ENCODE measurements around the gene CASD1. TPM values are rescaled to one million over a fixed set of nuclear protein-coding genes. Genes with fewer than 3 reads are reported as not detected.

The CASD1 gene
- polyA plus RNA-seq, 1 donor (not counting 4 experiments of a cell fraction or from before 2014, with no cell fraction given): 7.1 TPM

DNA sequence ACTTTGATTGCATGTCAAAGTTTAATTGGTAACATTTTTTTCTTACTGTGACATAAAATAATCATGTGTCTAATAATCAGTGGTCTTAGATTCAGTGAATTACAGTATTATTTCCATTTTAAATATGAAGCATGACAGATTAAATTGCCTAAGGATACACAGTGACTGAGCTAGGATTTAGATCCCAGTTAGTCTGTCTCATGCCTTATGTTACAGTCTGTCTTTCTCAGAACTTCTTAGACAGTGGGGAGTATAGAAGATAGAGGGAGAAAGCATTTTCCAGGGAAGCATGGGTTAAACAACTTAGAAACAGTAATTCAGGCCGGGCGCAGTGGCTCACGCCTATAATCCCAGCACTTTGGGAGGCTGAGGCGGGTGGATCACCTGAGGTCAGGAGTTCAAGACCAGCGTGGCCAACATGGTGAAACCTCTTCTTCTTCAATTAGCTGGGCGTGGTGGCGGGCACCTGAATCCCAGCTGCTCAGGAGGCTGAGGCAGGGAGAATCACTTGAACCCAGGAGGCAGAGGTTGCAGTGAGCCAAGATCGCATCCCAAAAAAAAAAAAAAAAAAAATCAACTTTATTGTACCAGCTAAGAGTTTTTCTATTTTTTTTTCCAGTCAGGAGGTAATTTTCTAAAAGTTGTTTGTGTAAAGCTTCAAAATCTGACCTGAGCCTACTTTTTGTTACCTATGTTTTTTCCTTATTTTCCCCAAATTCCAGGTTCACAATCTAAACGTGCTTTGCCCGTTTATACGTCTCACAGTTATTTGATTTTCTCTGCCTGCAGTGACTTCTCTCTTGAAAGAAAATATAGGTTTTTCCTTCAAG is 3.3 kb downstream of the CASD1 start:
- Histone ChIP-seq H3K27me3 (ENCODE audit: control insufficient read depth, extremely low read depth, insufficient read depth, low read length) (no peaks in the 10 kb centered on the region), H3K9me1 (ENCODE audit: control insufficient read depth, extremely low read depth, insufficient read depth, low read length) (no peaks in the 10 kb centered on the region), H3K9me3 (ENCODE audit: control insufficient read depth, low read depth, low read length) (no peaks in the 10 kb centered on the region), H3K36me3 (ENCODE audit: control insufficient read depth in 2 of 2, extremely low read depth in 1 of 2, insufficient read depth in 2 of 2, low read length in 2 of 2) (no peaks in the 10 kb centered on the region), H3K4me2 (ENCODE audit: control insufficient read depth, extremely low read depth, insufficient read depth, low read depth, low read length) (no peak overlapping the region), H3K4me1 (ENCODE audit: control insufficient read depth, extremely low read depth, insufficient read depth, low read length) (peaks cover 14% of the 10 kb centered on the region), H2AFZ (ENCODE audit: control insufficient read depth, low read length) (no peak overlapping the region), H3K9ac (ENCODE audit: control insufficient read depth, extremely low read depth, insufficient read depth, low read length) (no peak overlapping the region), H4K20me1 (ENCODE audit: control insufficient read depth, extremely low read depth, insufficient read depth, low read length) (no peaks in the 10 kb centered on the region), H3K4me3 (ENCODE audit: control insufficient read depth in 2 of 3, extremely low read depth in 1 of 3, insufficient read depth in 2 of 3, low read depth in 1 of 3, low read length in 3 of 3) (no peak overlapping the region), H3K79me2 (ENCODE audit: control insufficient read depth, insufficient read depth, low read length) (no peaks in the 10 kb centered on the region), H3K27ac (ENCODE audit: control insufficient read depth, insufficient read depth, low read length) (no peak overlapping the region)
- dilution Hi-C loops (cut with MboI; ENCODE audit: extremely low pct_ligation_motif_present, low sequenced_read_pairs): no loop called here
- TF ChIP-seq, protein P1, sequence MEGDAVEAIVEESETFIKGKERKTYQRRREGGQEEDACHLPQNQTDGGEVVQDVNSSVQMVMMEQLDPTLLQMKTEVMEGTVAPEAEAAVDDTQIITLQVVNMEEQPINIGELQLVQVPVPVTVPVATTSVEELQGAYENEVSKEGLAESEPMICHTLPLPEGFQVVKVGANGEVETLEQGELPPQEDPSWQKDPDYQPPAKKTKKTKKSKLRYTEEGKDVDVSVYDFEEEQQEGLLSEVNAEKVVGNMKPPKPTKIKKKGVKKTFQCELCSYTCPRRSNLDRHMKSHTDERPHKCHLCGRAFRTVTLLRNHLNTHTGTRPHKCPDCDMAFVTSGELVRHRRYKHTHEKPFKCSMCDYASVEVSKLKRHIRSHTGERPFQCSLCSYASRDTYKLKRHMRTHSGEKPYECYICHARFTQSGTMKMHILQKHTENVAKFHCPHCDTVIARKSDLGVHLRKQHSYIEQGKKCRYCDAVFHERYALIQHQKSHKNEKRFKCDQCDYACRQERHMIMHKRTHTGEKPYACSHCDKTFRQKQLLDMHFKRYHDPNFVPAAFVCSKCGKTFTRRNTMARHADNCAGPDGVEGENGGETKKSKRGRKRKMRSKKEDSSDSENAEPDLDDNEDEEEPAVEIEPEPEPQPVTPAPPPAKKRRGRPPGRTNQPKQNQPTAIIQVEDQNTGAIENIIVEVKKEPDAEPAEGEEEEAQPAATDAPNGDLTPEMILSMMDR (optimal IDR thresholded peaks at IDR 0.05 in 1 of 3, IDR thresholded peaks at IDR 0.05 in 1 of 3, conservative IDR thresholded peaks at IDR 0.05 in 1 of 3; ENCODE audit: extremely low read depth in 1 of 3, insufficient read depth in 2 of 3, low read length in 3 of 3): no peak
- no peak for TF ChIP-seq EZH2 (IDR thresholded peaks at IDR 0.05; ENCODE audit: low read length)
- DNase-seq (ENCODE audit: low read depth, low spot score) (no peak), FAIRE-seq (no peak)

DNA sequence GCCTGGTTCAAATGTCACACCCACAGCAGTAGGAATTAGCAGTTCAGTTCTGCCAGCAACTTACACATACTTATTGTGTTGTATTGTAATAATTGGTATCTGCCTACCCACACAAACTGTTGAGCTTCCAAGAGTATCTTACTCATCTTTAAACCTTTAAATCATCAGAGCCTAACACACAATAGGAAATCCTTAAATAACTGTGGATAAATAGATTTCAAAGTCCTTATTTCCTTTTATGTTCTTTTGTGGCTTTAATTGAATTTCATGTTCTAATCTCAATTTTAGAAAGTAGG is 3.9 kb downstream of the CASD1 start:
- no peak overlapping the region for H3K4me2 ChIP-seq (ENCODE audit: control insufficient read depth, extremely low read depth, insufficient read depth, low read depth, low read length)
- no peaks in the 10 kb centered on the region for H3K9me3 ChIP-seq (ENCODE audit: control insufficient read depth, low read depth, low read length)
- no peaks in the 10 kb centered on the region for H3K27me3 ChIP-seq (ENCODE audit: control insufficient read depth, extremely low read depth, insufficient read depth, low read length)
- no peak overlapping the region for H3K27ac ChIP-seq (ENCODE audit: control insufficient read depth, insufficient read depth, low read length)
- no peaks in the 10 kb centered on the region for H3K9me1 ChIP-seq (ENCODE audit: control insufficient read depth, extremely low read depth, insufficient read depth, low read length)
- peaks cover 14% of the 10 kb centered on the region for H3K4me1 ChIP-seq (ENCODE audit: control insufficient read depth, extremely low read depth, insufficient read depth, low read length)
- no peak overlapping the region for H3K9ac ChIP-seq (ENCODE audit: control insufficient read depth, extremely low read depth, insufficient read depth, low read length)
- H3K4me3 ChIP-seq (ENCODE audit: control insufficient read depth in 2 of 3, extremely low read depth in 1 of 3, insufficient read depth in 2 of 3, low read depth in 1 of 3, low read length in 3 of 3): no peak overlapping the region
- H4K20me1 ChIP-seq (ENCODE audit: control insufficient read depth, extremely low read depth, insufficient read depth, low read length): no peaks in the 10 kb centered on the region
- H3K79me2 ChIP-seq (ENCODE audit: control insufficient read depth, insufficient read depth, low read length): no peaks in the 10 kb centered on the region
- dilution Hi-C loops (cut with MboI; ENCODE audit: extremely low pct_ligation_motif_present, low sequenced_read_pairs): no loop called here
- FAIRE-seq (no peak), DNase-seq (ENCODE audit: low read depth, low spot score) (no peak)
- TF ChIP-seq EZH2 (IDR thresholded peaks at IDR 0.05; ENCODE audit: low read length): no peak
- TF ChIP-seq, protein P1 (optimal IDR thresholded peaks at IDR 0.05 in 1 of 3, IDR thresholded peaks at IDR 0.05 in 1 of 3, conservative IDR thresholded peaks at IDR 0.05 in 1 of 3; ENCODE audit: extremely low read depth in 1 of 3, insufficient read depth in 2 of 3, low read length in 3 of 3): no peak
- no peak overlapping the region for H2AFZ ChIP-seq (ENCODE audit: control insufficient read depth, low read length)
- H3K36me3 ChIP-seq (ENCODE audit: control insufficient read depth in 2 of 2, extremely low read depth in 1 of 2, insufficient read depth in 2 of 2, low read length in 2 of 2): no peaks in the 10 kb centered on the region

Measured in keratinocyte (primary cell).